GM12872 (cell line): ENCODE results near the gene DUSP7.

Experiments used
- TF ChIP-seq, protein P1 (sequence below): IDR thresholded peaks from 3 replicates; pipeline ENCODE4 v1.5.1; 2011; ENCODE audit warnings: low read depth, mild to moderate bottlenecking, low read length, moderate library complexity; ENCODE audit not compliant: insufficient read depth

Gene DUSP7

DNA sequence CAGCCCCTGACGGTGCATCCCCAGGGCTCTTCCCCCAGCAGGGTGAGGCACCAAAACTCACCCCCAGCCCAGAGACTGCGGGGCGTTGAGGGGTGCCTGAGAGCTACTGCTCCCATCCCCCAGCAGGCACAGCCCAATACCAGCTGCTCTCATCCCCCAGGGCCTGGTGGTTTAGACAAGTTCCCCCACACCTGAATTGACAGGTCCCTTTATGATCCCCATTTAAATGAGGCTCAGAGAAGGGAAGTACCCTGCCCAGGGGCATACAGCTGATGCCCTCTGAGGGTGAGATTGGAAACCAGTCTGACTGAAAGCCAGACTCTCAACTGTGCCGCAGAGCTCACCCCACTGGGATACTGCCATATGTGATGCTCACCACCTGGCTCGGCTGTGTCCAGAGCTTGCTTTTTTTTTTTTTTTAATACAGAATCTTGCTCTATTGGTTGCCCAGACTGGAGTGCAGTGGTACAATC is 20.1 kb downstream of the DUSP7 start:
- TF ChIP-seq, protein P1, sequence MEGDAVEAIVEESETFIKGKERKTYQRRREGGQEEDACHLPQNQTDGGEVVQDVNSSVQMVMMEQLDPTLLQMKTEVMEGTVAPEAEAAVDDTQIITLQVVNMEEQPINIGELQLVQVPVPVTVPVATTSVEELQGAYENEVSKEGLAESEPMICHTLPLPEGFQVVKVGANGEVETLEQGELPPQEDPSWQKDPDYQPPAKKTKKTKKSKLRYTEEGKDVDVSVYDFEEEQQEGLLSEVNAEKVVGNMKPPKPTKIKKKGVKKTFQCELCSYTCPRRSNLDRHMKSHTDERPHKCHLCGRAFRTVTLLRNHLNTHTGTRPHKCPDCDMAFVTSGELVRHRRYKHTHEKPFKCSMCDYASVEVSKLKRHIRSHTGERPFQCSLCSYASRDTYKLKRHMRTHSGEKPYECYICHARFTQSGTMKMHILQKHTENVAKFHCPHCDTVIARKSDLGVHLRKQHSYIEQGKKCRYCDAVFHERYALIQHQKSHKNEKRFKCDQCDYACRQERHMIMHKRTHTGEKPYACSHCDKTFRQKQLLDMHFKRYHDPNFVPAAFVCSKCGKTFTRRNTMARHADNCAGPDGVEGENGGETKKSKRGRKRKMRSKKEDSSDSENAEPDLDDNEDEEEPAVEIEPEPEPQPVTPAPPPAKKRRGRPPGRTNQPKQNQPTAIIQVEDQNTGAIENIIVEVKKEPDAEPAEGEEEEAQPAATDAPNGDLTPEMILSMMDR: no peak

- TF ChIP-seq, protein P1: no peak
Measured at GRCh38 chr3:52034651-52035050, 21.7 kb downstream of the DUSP7 start.

GRCh38 chr3:52034212-52034611 is 22.2 kb downstream of the DUSP7 start:
- TF ChIP-seq, protein P1: no peak

DNA sequence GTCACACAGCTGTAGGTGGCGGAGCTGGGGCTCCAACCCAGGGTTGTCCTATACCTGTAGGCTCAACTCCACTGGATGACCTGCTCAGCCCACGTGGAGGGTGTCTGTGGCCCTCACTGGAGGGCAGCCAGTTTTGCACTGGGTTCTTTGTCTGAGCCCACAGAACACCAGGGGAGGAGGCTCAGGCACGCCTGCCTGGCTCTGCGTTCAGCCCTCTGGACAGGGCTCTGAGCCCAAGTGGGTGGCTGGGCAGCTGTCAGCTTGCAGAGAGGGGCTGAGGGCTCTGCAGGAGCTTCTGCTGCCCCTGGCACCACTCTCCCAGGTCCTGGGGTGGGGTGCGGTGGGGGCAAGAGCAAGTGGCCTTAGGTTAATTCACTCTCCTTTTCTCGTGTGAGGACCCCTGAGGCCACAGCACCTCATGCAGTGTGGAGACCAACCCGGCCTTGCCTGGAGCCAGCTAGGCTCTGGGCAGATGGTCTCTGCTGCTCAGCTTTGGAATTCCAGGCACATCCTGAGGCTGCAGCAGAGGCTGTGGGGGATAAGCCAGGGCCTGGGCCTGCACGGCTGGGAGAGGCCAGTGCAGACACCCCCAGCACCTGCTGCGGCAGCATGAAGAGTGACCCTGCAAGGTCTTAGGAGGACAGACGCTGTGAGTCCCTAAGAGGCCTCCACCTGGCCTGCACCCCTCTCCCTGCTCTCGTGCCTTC is 23.5 kb downstream of the DUSP7 start:
- TF ChIP-seq, protein P1: no peak

GRCh38 chr3:52031896-52032295 is 24.5 kb downstream of the DUSP7 start:
- TF ChIP-seq, protein P1: no peak

- TF ChIP-seq, protein P1: no peak
Measured at GRCh38 chr3:52030714-52031310, 25.6 kb downstream of the DUSP7 start.

GRCh38 chr3:52029535-52029934 is 26.8 kb downstream of the DUSP7 start:
- TF ChIP-seq, protein P1: no peak
